ENCODE results near the gene GRWD1.

DNA sequence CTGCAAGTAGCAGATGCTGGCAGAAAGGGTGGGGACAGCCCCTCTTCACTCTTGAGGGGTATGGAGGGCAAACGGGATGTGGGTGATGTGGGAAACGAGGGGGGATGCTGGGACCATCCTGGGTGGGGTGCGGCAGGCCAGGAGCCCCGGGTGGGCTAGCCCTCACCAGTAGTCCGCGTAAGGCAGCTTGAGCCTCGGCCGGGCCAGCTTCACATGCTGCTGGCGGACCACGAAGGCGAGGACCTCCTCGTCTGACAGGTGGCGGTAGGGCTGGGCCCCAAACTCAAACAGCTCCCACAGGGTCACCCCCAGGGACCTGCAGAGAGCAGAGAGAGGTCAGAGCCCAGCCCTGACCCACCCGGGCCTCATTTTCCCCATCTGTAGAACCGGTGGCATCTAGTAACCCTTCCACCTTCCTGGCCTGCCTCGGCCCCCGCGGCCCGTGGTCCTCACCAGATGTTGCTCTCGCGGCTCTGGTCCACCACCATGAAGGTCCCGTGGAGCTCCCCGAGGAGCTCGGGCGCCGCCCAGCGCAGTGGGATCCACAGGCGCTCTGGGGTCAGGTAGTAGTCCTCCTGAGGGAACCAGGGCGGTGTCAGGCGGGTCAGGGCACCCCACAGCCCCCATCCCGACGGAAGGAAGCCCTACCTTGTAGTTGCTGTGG lies 55.2 kb downstream of the GRWD1 start:
- TF ChIP-seq, protein P1, sequence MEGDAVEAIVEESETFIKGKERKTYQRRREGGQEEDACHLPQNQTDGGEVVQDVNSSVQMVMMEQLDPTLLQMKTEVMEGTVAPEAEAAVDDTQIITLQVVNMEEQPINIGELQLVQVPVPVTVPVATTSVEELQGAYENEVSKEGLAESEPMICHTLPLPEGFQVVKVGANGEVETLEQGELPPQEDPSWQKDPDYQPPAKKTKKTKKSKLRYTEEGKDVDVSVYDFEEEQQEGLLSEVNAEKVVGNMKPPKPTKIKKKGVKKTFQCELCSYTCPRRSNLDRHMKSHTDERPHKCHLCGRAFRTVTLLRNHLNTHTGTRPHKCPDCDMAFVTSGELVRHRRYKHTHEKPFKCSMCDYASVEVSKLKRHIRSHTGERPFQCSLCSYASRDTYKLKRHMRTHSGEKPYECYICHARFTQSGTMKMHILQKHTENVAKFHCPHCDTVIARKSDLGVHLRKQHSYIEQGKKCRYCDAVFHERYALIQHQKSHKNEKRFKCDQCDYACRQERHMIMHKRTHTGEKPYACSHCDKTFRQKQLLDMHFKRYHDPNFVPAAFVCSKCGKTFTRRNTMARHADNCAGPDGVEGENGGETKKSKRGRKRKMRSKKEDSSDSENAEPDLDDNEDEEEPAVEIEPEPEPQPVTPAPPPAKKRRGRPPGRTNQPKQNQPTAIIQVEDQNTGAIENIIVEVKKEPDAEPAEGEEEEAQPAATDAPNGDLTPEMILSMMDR (IDR thresholded peaks at IDR 0.05 in 4 of 5, conservative IDR thresholded peaks at IDR 0.05 in 1 of 5), result no peak
- TF ChIP-seq POLR2A (IDR thresholded peaks at IDR 0.05), result no peak

Data from gastrocnemius medialis (tissue), 4 donors.